ENCODE measurements around the gene TMEM242. TPM values are rescaled to one million over a fixed set of nuclear protein-coding genes. Genes with fewer than 3 reads are reported as not detected.

Gene TMEM242
- total RNA-seq, 1 donor from 2014 or later = 13.2 TPM

- intact Hi-C loops (cut with DNase I) = no loop called here
- ATAC-seq (peak; percentile 71), DNase-seq (ENCODE audit: low spot score) (no peak)
Measured at GRCh38 chr6:157240059-157240959, 83.0 kb downstream of the TMEM242 start.

- ATAC-seq (no peak), DNase-seq (ENCODE audit: low spot score) (no peak)
- intact Hi-C loops (cut with DNase I) = no loop called here
Measured at GRCh38 chr6:157239671-157240058, 83.7 kb downstream of the TMEM242 start.

Other genes starting within 250 kb of the TMEM242 start
- 19.1 TPM for gene ZDHHC14, start 57.7 kb upstream of the TMEM242 start, total RNA-seq